ENCODE data around the gene SMG6. TPM values are rescaled to one million over a fixed set of nuclear protein-coding genes. Genes with fewer than 3 reads are reported as not detected.

SMG6 gene
- total RNA-seq, 1 donor from 2014 or later: 19.4 TPM

- H3K4me3 ChIP-seq (ENCODE audit: low read depth, low read length): no peak overlapping the region
- DNase-seq (ENCODE audit: low read depth): no peak
- no peak for TF ChIP-seq CTCF (conservative IDR thresholded peaks at IDR 0.05; ENCODE audit: low read depth, low read length)
Observed at GRCh38 chr17:2090210-2090641, 213.4 kb downstream of the SMG6 start.

GRCh38 chr17:2089021-2089422 is 214.6 kb downstream of the SMG6 start:
- H3K4me3 ChIP-seq (ENCODE audit: low read depth, low read length): no peak overlapping the region
- no peak for DNase-seq (ENCODE audit: low read depth)
- TF ChIP-seq CTCF (conservative IDR thresholded peaks at IDR 0.05; ENCODE audit: low read depth, low read length): no peak

GRCh38 chr17:2087597-2088211 is 215.9 kb downstream of the SMG6 start:
- H3K4me3 ChIP-seq (ENCODE audit: low read depth, low read length): no peak overlapping the region
- DNase-seq (ENCODE audit: low read depth): no peak
- TF ChIP-seq CTCF (conservative IDR thresholded peaks at IDR 0.05; ENCODE audit: low read depth, low read length): no peak

- TF ChIP-seq CTCF (conservative IDR thresholded peaks at IDR 0.05; ENCODE audit: low read depth, low read length): no peak
- no peak for DNase-seq (ENCODE audit: low read depth)
Observed at GRCh38 chr17:2086306-2086705, 217.3 kb downstream of the SMG6 start.

GRCh38 chr17:2085648-2085949 is 218.0 kb downstream of the SMG6 start:
- no peak for TF ChIP-seq CTCF (conservative IDR thresholded peaks at IDR 0.05; ENCODE audit: low read depth, low read length)
- H3K4me3 ChIP-seq (ENCODE audit: low read depth, low read length): no peak overlapping the region
- DNase-seq (ENCODE audit: low read depth): no peak

More at GRCh38 chr17:2086306-2086705, 217.3 kb downstream of the SMG6 start:
- no peak overlapping the region for H3K4me3 ChIP-seq (ENCODE audit: low read depth, low read length)

GRCh38 chr17:2084766-2085647 is 218.6 kb downstream of the SMG6 start:
- TF ChIP-seq CTCF (conservative IDR thresholded peaks at IDR 0.05; ENCODE audit: low read depth, low read length): no peak
- DNase-seq (ENCODE audit: low read depth): no peak
- H3K4me3 ChIP-seq (ENCODE audit: low read depth, low read length): no peak overlapping the region
